Activated CD8-positive, alpha-beta memory T cell treated with anti-CD3 and anti-CD28 coated beads, Interleukin-2, amount 10 ng/mL, durations not matched to agents 7 days and 5 days (primary cell): ENCODE measurements around the gene PLXDC1. TPM values are rescaled to one million over a fixed set of nuclear protein-coding genes. Genes with fewer than 3 reads are reported as not detected.

ENCODE experiments used
- ATAC-seq: fragments of 150-1000 bp; cut with Tn5 transposase; one replicate; pipeline ENCODE4 v1.10.0; 2021; ENCODE audit warnings: moderate library complexity
- CTCF ChIA-PET: fragments of 350-600 bp; sonication (Branson Sonifier 250); formaldehyde crosslinking; loops from one replicate; lab custom pipeline; 2021; ENCODE audit warnings: antibody characterized with exemption; lab: Charles Lee
- DNase-seq: peaks from one replicate; pipeline ENCODE4 v3.0.0-alpha.2; 2020
- H3K27ac Mint-ChIP-seq: one replicate; pipeline ENCODE4 v1.8.0; 2021; ENCODE audit warnings: mild to moderate bottlenecking, mixed read lengths
- H3K27me3 Mint-ChIP-seq: one replicate; pipeline ENCODE4 v1.8.0; 2021; ENCODE audit warnings: mixed read lengths
- H3K36me3 Mint-ChIP-seq: one replicate; pipeline ENCODE4 v1.8.0; 2021; ENCODE audit warnings: mild to moderate bottlenecking, mixed read lengths
- H3K4me1 Mint-ChIP-seq: one replicate; pipeline ENCODE4 v1.8.0; 2021; ENCODE audit warnings: mixed read lengths
- H3K4me3 Mint-ChIP-seq: one replicate; pipeline ENCODE4 v1.8.0; 2021; ENCODE audit warnings: mild to moderate bottlenecking, moderate library complexity, mixed read lengths
- H3K9me3 Mint-ChIP-seq: one replicate; pipeline ENCODE4 v1.8.0; 2022; ENCODE audit warnings: low read depth, mixed read lengths
- total RNA-seq, 2 experiments: library from RNA; stranded (reverse); gene quantifications; one replicate each; pipeline ENCODE4 v1.2.3, GENCODE V29; 2021

Gene PLXDC1
- total RNA-seq, 2 experiments from 2014 or later: 1.2 to 9.0 TPM

GRCh38 chr17:39108461-39109375 lies 42.7 kb downstream of the PLXDC1 start:
- no peaks in the 10 kb centered on the region for H3K27me3 Mint-ChIP-seq
- no peak overlapping the region for H3K4me3 Mint-ChIP-seq
- H3K27ac Mint-ChIP-seq: no peak overlapping the region
- CTCF ChIA-PET: interaction anchor here (0.7 kb wide), 1 partner anchor 14 kb away, joined by 3 read pairs; no protein-coding TSS in a partner anchor
- no peaks in the 10 kb centered on the region for H3K9me3 Mint-ChIP-seq
- DNase-seq (no peak), ATAC-seq (no peak)
- no peaks in the 10 kb centered on the region for H3K36me3 Mint-ChIP-seq
- H3K4me1 Mint-ChIP-seq: no peaks in the 10 kb centered on the region

GRCh38 chr17:39107973-39108372 lies 43.5 kb downstream of the PLXDC1 start:
- Mint-ChIP-seq H3K4me1 (no peaks in the 10 kb centered on the region), H3K9me3 (no peaks in the 10 kb centered on the region), H3K36me3 (no peaks in the 10 kb centered on the region), H3K27ac (no peak overlapping the region), H3K4me3 (no peak overlapping the region), H3K27me3 (no peaks in the 10 kb centered on the region)
- no peak for DNase-seq
- ATAC-seq: no peak
- CTCF ChIA-PET: interaction anchor here (0.7 kb wide), 1 partner anchor 13 kb away, joined by 3 read pairs; no protein-coding TSS in a partner anchor

DNA sequence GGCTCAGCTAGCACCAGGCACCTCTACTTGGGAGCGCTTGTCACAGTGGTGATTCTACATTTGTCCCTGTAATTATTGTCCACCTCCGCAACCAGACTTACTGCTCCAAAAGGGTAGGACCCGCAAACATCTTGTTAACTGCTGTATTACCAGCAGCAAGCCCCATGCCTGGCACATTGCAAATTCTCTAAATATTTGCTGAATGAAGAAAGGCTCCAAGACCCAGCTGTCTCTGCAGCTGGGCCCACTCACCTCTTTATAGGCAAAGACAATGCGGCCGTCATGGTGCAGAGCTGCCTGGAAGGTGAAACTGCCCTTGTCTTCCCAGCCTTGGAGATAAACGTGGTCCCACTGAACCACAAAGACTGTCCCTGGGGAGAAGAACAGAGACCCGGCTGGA lies 44.3 kb downstream of the PLXDC1 start:
- DNase-seq (no peak), ATAC-seq (no peak)
- Mint-ChIP-seq H3K4me3 (no peak overlapping the region), H3K9me3 (no peaks in the 10 kb centered on the region), H3K36me3 (no peaks in the 10 kb centered on the region), H3K27me3 (no peaks in the 10 kb centered on the region), H3K4me1 (peaks cover 1% of the 10 kb centered on the region), H3K27ac (no peak overlapping the region)
- CTCF ChIA-PET: no interaction called here

- Mint-ChIP-seq H3K27me3 (no peaks in the 10 kb centered on the region), H3K4me3 (no peak overlapping the region), H3K9me3 (no peaks in the 10 kb centered on the region), H3K27ac (no peak overlapping the region), H3K4me1 (peaks cover 1% of the 10 kb centered on the region), H3K36me3 (no peaks in the 10 kb centered on the region)
- DNase-seq (no peak), ATAC-seq (no peak)
- CTCF ChIA-PET: no interaction called here
Observed at GRCh38 chr17:39105705-39106104, 45.7 kb downstream of the PLXDC1 start.

GRCh38 chr17:39104657-39105056 lies 46.8 kb downstream of the PLXDC1 start:
- Mint-ChIP-seq H3K27ac (no peak overlapping the region), H3K36me3 (no peaks in the 10 kb centered on the region), H3K4me1 (peaks cover 1% of the 10 kb centered on the region), H3K4me3 (no peak overlapping the region), H3K27me3 (no peaks in the 10 kb centered on the region), H3K9me3 (no peaks in the 10 kb centered on the region)
- ATAC-seq: no peak
- DNase-seq: no peak
- CTCF ChIA-PET: no interaction called here

GRCh38 chr17:39104046-39104445 lies 47.4 kb downstream of the PLXDC1 start:
- CTCF ChIA-PET: interaction anchor here (0.7 kb wide), 1 partner anchor 13 kb away, joined by 3 read pairs; no protein-coding TSS in a partner anchor
- Mint-ChIP-seq H3K4me3 (no peak overlapping the region), H3K9me3 (no peaks in the 10 kb centered on the region), H3K27me3 (no peaks in the 10 kb centered on the region), H3K4me1 (peaks cover 1% of the 10 kb centered on the region), H3K36me3 (no peaks in the 10 kb centered on the region), H3K27ac (no peak overlapping the region)
- DNase-seq (no peak), ATAC-seq (no peak)

DNA sequence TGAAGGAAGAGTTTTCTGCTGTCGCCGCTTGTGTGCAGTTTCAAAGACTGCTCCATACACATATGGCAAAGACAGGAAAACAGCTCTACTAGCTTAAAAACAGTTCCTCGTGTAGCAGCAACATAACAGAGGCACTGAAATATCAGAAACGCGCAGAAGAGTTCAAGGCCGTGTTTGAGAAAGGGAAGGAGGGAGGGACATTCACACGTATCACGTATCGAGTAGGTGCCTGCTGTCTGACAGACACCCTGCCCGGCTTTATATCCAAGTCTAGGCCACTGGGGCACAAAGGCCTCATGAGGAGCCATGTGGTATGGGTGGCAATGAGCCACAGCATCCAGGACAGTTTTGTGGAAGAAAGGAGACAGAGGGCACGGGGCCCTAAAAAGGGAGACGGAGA lies 50.3 kb downstream of the PLXDC1 start:
- no peak overlapping the region for H3K27ac Mint-ChIP-seq
- peaks cover 6% of the 10 kb centered on the region for H3K27me3 Mint-ChIP-seq
- DNase-seq (no peak), ATAC-seq (no peak)
- H3K4me3 Mint-ChIP-seq: no peak overlapping the region
- H3K4me1 Mint-ChIP-seq: peaks cover 20% of the 10 kb centered on the region
- CTCF ChIA-PET: interaction anchor here (1.0 kb wide), 1 partner anchor 52 kb away, joined by 3 read pairs; no protein-coding TSS in a partner anchor
- H3K9me3 Mint-ChIP-seq: no peaks in the 10 kb centered on the region
- peaks cover 1% of the 10 kb centered on the region for H3K36me3 Mint-ChIP-seq

GRCh38 chr17:39100530-39100929 lies 50.9 kb downstream of the PLXDC1 start:
- Mint-ChIP-seq H3K9me3 (no peaks in the 10 kb centered on the region), H3K27me3 (peaks cover 6% of the 10 kb centered on the region), H3K27ac (no peak overlapping the region), H3K36me3 (peaks cover 1% of the 10 kb centered on the region), H3K4me3 (no peak overlapping the region), H3K4me1 (peaks cover 26% of the 10 kb centered on the region)
- no peak for ATAC-seq
- CTCF ChIA-PET: interaction anchor here (1.0 kb wide), 1 partner anchor 52 kb away, joined by 3 read pairs; no protein-coding TSS in a partner anchor
- DNase-seq: no peak

DNA sequence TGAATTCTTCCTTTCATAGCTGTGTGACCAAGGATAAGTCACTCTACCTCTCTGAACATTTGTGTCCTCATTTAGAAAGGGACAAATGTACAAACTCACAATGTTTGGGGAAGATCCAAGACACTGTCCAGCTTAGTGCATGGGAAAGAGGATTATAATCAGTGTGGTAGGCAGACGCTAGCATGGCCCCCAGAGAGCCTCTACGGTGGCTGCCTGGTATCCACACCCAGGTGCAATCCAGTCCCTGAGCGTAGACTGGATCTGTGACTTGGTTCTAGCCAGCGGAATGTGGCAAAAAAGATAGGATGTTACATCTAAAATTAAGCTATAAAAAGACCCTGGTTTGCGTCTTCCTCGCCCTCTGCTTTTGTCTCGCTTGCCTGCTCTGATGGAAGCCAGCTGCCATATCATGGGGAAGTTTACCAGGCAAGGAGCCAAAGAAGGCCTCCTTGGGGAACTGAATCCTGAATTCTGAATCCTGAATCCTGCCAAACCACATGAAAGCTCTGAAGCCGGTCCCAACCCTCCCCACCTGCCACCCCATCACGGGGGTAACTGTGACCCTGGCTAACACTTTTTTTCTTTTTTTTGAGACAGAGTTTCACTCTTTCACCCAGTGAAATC lies 51.7 kb downstream of the PLXDC1 start:
- Mint-ChIP-seq H3K4me3 (no peak overlapping the region), H3K27ac (no peak overlapping the region), H3K9me3 (no peaks in the 10 kb centered on the region), H3K4me1 (peaks cover 32% of the 10 kb centered on the region), H3K36me3 (peaks cover 1% of the 10 kb centered on the region), H3K27me3 (peaks cover 6% of the 10 kb centered on the region)
- ATAC-seq (no peak), DNase-seq (no peak)
- CTCF ChIA-PET: interaction anchor here (0.9 kb wide), 1 partner anchor 115 kb away, joined by 3 read pairs; no protein-coding TSS in a partner anchor

DNA sequence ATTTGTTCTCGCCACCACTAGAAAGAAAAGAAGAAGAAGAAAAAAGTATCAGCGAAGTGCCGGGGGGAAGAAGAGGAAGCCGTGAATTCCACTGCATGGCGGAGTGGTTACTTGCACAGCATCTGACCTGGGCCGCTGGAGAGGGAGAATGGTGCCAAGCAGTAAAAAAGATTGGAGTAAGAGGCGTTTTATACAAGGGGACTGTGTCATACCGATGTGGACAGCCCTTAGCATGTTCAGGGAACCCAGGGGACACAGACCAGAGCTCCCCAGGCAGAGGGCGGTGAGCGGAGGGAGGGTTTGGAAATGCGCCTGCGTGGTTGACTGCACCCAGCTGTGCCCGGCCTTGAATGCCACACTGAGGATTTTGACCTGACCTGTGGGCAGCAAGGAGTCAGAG lies 52.8 kb downstream of the PLXDC1 start:
- Mint-ChIP-seq H3K4me3 (no peak overlapping the region), H3K9me3 (no peaks in the 10 kb centered on the region), H3K27ac (no peak overlapping the region), H3K4me1 (peaks cover 44% of the 10 kb centered on the region), H3K36me3 (peaks cover 1% of the 10 kb centered on the region), H3K27me3 (peaks cover 6% of the 10 kb centered on the region)
- CTCF ChIA-PET: interaction anchor here (1.2 to 2.7 kb wide), 2 partner anchors 76 to 116 kb away, joined by 3 to 11 read pairs; no protein-coding TSS in a partner anchor
- ATAC-seq (no peak), DNase-seq (no peak)

GRCh38 chr17:39097537-39097936 lies 53.9 kb downstream of the PLXDC1 start:
- no peak for DNase-seq
- peaks cover 6% of the 10 kb centered on the region for H3K27me3 Mint-ChIP-seq
- CTCF ChIA-PET: interaction anchor here (1.0 to 2.7 kb wide), 4 partner anchors 13 to 172 kb away, joined by 3 to 11 read pairs (median 3); partner anchors contain the start of gene LASP1NB
- H3K4me1 Mint-ChIP-seq: peaks cover 51% of the 10 kb centered on the region
- ATAC-seq: no peak
- peaks cover 1% of the 10 kb centered on the region for H3K36me3 Mint-ChIP-seq
- H3K4me3 Mint-ChIP-seq: no peak overlapping the region
- H3K9me3 Mint-ChIP-seq: no peaks in the 10 kb centered on the region
- peak overlapping the region; percentile 92 for H3K27ac Mint-ChIP-seq

GRCh38 chr17:39097150-39097519 lies 54.3 kb downstream of the PLXDC1 start:
- peaks cover 6% of the 10 kb centered on the region for H3K27me3 Mint-ChIP-seq
- H3K27ac Mint-ChIP-seq: peak overlapping the region; percentile 92
- CTCF ChIA-PET: interaction anchor here (1.0 to 3.7 kb wide), 5 partner anchors 12 to 171 kb away, joined by 3 to 28 read pairs (median 10); partner anchors contain the start of genes LASP1NB and PLXDC1
- DNase-seq (no peak), ATAC-seq (no peak)
- no peaks in the 10 kb centered on the region for H3K9me3 Mint-ChIP-seq
- peaks cover 53% of the 10 kb centered on the region for H3K4me1 Mint-ChIP-seq
- H3K36me3 Mint-ChIP-seq: peaks cover 1% of the 10 kb centered on the region
- H3K4me3 Mint-ChIP-seq: peak overlapping the region; percentile 4

- Mint-ChIP-seq H3K9me3 (no peaks in the 10 kb centered on the region), H3K4me3 (peak overlapping the region; percentile 64), H3K27me3 (peaks cover 6% of the 10 kb centered on the region), H3K4me1 (peaks cover 57% of the 10 kb centered on the region), H3K27ac (peak overlapping the region; percentile 92), H3K36me3 (peaks cover 1% of the 10 kb centered on the region)
- CTCF ChIA-PET: interaction anchor here (0.6 to 3.7 kb wide), 8 partner anchors 12 to 171 kb away, joined by 3 to 28 read pairs (median 3); partner anchors contain the start of genes LASP1NB and PLXDC1
- DNase-seq: peak; percentile 87
- peak; percentile 57 for ATAC-seq
Observed at GRCh38 chr17:39096508-39097149, 54.8 kb downstream of the PLXDC1 start.
